Testis (tissue), 2 donors: ENCODE results near the gene FBXW7.

ENCODE experiments used
- POLR2A ChIP-seq: fragments of 450-650 bp; IDR thresholded peaks from one replicate; pipeline ENCODE4 v1.6.1; 2017; ENCODE audit warnings: antibody characterized with exemption, mild to moderate bottlenecking, moderate library complexity
- TF ChIP-seq, protein P1 (sequence below), 3 experiments: fragments of 450-650 bp in 2 of 3; fragments of 200-600 bp in 1 of 3; sonication (generic) in 1 of 3; IDR thresholded peaks; one replicate each; pipeline ENCODE4 v1.5.1; 2016 to 2019; ENCODE audit warnings: antibody characterized with exemption in 3 of 3, mild to moderate bottlenecking in 2 of 3, moderate library complexity in 1 of 3

DNA sequence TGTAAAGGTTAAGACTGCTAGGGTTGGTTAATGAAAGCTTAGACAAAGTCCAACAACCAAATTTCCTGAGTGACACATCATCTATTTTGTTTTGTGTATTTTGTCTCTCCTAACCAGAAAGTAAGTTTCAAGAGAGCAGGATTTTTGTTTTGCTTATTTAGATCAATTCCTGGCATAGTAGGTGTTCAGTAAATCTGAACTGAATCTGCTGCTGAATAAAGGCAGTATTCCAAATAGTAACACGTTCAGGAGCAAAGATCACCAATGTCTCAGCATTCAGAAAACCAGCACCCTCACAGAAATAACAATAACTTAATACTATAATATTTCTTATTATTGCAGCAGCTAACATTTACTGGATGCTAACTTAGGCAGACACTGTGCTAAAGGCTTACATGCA is 12.2 kb downstream of the FBXW7 start:
- TF ChIP-seq POLR2A: no peak
- TF ChIP-seq, protein P1, sequence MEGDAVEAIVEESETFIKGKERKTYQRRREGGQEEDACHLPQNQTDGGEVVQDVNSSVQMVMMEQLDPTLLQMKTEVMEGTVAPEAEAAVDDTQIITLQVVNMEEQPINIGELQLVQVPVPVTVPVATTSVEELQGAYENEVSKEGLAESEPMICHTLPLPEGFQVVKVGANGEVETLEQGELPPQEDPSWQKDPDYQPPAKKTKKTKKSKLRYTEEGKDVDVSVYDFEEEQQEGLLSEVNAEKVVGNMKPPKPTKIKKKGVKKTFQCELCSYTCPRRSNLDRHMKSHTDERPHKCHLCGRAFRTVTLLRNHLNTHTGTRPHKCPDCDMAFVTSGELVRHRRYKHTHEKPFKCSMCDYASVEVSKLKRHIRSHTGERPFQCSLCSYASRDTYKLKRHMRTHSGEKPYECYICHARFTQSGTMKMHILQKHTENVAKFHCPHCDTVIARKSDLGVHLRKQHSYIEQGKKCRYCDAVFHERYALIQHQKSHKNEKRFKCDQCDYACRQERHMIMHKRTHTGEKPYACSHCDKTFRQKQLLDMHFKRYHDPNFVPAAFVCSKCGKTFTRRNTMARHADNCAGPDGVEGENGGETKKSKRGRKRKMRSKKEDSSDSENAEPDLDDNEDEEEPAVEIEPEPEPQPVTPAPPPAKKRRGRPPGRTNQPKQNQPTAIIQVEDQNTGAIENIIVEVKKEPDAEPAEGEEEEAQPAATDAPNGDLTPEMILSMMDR (IDR thresholded peaks at IDR 0.05): no peak
